NCI-H345 treated with DMSO at 0.1 percent for 48 hours (cell line): ENCODE results near the gene CYP24A1.

Experiments
- DNase-seq: peaks from one replicate; lab custom pipeline; 2025; ENCODE audit not compliant: unreplicated experiment; lab: John Stamatoyannopoulos, UW

CYP24A1 gene

GRCh38 chr20:54177378-54177777 lies 3.6 kb upstream of the CYP24A1 start:
- DNase-seq: no peak

GRCh38 chr20:54176610-54177009 lies 2.8 kb upstream of the CYP24A1 start:
- no peak for DNase-seq

GRCh38 chr20:54174457-54175175 lies 830 bp upstream of the CYP24A1 start:
- no peak for DNase-seq

GRCh38 chr20:54172856-54173652 lies 732 bp downstream of the CYP24A1 start:
- DNase-seq: no peak

- DNase-seq: no peak
These were observed 1.3 kb downstream of the CYP24A1 start for GRCh38 chr20:54172532-54172855.

- no peak for DNase-seq
These were observed 2.8 kb downstream of the CYP24A1 start for GRCh38 chr20:54170963-54171362.

- DNase-seq: no peak
These were observed 3.7 kb downstream of the CYP24A1 start for GRCh38 chr20:54170026-54170471.

- DNase-seq: no peak
These were observed 4.6 kb downstream of the CYP24A1 start for GRCh38 chr20:54168961-54169862.

GRCh38 chr20:54167909-54168872 lies 5.6 kb downstream of the CYP24A1 start:
- no peak for DNase-seq

GRCh38 chr20:54166987-54167662 lies 6.7 kb downstream of the CYP24A1 start:
- DNase-seq: no peak

- DNase-seq: no peak
These were observed 8.0 kb downstream of the CYP24A1 start for GRCh38 chr20:54165803-54166202.

- DNase-seq: no peak
These were observed 8.8 kb downstream of the CYP24A1 start for GRCh38 chr20:54165014-54165413.

GRCh38 chr20:54163402-54163801 lies 10.4 kb downstream of the CYP24A1 start:
- DNase-seq: no peak

- DNase-seq: no peak
These were observed 11.3 kb downstream of the CYP24A1 start for GRCh38 chr20:54162378-54163009.

- no peak for DNase-seq
These were observed 12.0 kb downstream of the CYP24A1 start for GRCh38 chr20:54161821-54162149.

GRCh38 chr20:54161008-54161820 lies 12.6 kb downstream of the CYP24A1 start:
- DNase-seq: no peak

- DNase-seq: no peak
These were observed 13.4 kb downstream of the CYP24A1 start for GRCh38 chr20:54160065-54161007.
